WI38 (cell line): ENCODE measurements around the gene CYBA.

Experiments
- H3K4me3 ChIP-seq: 2 replicates; pipeline ENCODE4 v1.5.1; 2011; ENCODE audit warnings: low read depth, mild to moderate bottlenecking, control low read depth, low read length
- TF ChIP-seq, protein P1 (sequence below): IDR thresholded peaks from 2 replicates; pipeline ENCODE4 v1.5.1; 2012; ENCODE audit warnings: low read depth, mild to moderate bottlenecking, control low read depth, low read length

CYBA gene

DNA sequence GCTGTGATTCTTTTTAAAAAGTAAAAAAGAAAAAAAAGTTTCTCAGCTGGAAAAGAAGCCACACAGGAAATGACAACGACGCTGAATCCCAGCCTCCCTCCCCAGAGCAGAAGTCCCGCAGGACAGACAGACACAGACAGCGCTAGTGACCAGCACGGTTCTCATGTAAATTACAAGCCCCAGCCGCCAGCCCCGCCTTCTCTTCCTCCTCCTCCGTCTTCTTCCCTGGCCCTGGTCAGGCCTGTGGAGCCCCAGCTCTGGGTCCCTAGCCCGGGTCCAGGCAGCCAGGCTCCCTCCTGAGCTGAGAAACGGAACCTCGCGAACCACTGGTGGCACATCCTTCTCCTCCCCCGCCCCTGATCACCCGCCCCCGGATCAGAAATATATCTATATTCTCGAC, 19.5 kb downstream of the CYBA start:
- H3K4me3 ChIP-seq: no peak overlapping the region
- TF ChIP-seq, protein P1, sequence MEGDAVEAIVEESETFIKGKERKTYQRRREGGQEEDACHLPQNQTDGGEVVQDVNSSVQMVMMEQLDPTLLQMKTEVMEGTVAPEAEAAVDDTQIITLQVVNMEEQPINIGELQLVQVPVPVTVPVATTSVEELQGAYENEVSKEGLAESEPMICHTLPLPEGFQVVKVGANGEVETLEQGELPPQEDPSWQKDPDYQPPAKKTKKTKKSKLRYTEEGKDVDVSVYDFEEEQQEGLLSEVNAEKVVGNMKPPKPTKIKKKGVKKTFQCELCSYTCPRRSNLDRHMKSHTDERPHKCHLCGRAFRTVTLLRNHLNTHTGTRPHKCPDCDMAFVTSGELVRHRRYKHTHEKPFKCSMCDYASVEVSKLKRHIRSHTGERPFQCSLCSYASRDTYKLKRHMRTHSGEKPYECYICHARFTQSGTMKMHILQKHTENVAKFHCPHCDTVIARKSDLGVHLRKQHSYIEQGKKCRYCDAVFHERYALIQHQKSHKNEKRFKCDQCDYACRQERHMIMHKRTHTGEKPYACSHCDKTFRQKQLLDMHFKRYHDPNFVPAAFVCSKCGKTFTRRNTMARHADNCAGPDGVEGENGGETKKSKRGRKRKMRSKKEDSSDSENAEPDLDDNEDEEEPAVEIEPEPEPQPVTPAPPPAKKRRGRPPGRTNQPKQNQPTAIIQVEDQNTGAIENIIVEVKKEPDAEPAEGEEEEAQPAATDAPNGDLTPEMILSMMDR: no peak

DNA sequence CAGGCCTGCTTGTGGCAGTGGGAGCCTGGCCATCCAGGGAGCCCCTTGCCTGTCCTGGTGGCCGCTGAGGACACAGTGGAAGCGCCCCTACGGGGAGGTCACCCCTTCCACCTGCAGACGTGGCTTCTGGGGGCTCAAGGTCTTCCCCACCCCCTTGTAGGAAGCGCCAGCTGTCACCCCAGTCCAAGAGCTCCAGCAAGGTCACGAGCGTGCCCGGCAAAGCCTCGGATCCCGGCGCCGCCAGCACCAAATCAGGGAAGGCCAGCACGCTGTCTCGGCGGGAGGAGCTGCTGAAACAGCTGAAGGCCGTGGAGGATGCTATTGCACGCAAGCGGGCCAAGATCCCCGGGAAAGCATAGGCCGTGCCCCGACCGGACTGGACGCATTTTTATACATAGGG, 19.9 kb downstream of the CYBA start:
- no peak overlapping the region for H3K4me3 ChIP-seq
- TF ChIP-seq, protein P1: no peak

DNA sequence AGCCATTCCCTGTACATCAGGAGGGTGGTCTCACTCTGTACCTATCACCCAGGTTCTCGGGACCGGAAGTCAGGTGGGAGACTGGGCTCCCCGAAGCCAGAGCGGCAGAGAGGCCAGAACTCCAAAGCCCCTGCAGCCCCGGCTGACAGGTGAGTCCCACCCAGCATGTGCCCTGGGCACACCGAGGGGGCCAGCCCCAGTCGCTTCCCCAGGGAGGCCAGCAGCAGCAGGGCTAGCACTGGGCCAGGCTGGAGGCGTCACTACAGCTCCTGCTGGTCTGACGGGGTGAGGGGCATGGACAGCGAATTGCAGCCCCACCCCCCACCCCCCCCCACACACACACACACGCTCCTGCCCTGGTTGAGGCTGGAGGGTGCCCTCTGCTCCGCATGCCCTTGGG, 20.4 kb downstream of the CYBA start:
- H3K4me3 ChIP-seq: no peak overlapping the region
- TF ChIP-seq, protein P1: no peak

DNA sequence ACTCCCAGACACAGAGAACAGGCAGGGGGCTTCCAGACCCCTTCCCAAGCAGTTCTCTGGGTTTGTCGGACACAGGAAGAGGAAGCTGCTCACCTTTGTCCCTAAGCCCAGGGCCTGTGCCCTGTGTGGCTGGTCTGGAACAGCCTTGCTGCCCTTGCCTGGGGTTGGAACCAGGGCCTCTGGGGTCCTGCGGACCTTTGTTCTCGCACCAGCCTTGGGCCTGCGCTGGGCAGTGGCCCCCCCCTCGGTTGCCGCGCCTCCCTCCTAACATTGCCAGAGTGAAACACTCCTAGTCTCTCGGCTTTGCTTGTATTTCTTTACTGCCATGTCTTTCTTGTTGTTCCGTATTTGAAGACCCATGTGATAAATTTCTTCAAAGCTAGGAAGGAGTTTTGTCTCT, 21.0 kb downstream of the CYBA start:
- H3K4me3 ChIP-seq: no peak overlapping the region
- TF ChIP-seq, protein P1: no peak

DNA sequence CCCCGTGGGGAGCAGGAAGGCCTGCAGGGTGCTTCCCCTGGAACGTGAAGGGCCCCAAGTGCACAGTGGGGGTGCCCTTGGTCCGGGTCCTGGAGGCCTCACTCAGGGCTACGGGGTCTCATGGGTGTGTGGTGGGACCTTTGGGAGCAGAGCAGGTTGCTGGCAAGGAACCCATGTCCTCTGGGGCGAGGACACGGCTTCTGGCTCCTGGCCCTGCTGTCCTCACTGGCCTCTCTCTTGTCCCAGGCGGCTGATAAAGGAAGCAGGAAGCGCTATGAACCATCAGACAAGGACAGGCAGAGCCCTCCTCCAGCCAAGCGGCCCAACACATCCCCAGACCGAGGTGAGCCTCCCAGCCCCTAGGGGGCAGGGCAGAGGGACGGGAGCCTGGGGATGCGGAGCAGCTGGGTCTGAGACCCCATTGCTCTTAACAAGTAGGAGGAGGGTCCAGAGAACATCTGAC, 22.3 kb downstream of the CYBA start:
- H3K4me3 ChIP-seq: no peak overlapping the region
- TF ChIP-seq, protein P1: peak; percentile 28; the same call in 1 of the 2 replicates

DNA sequence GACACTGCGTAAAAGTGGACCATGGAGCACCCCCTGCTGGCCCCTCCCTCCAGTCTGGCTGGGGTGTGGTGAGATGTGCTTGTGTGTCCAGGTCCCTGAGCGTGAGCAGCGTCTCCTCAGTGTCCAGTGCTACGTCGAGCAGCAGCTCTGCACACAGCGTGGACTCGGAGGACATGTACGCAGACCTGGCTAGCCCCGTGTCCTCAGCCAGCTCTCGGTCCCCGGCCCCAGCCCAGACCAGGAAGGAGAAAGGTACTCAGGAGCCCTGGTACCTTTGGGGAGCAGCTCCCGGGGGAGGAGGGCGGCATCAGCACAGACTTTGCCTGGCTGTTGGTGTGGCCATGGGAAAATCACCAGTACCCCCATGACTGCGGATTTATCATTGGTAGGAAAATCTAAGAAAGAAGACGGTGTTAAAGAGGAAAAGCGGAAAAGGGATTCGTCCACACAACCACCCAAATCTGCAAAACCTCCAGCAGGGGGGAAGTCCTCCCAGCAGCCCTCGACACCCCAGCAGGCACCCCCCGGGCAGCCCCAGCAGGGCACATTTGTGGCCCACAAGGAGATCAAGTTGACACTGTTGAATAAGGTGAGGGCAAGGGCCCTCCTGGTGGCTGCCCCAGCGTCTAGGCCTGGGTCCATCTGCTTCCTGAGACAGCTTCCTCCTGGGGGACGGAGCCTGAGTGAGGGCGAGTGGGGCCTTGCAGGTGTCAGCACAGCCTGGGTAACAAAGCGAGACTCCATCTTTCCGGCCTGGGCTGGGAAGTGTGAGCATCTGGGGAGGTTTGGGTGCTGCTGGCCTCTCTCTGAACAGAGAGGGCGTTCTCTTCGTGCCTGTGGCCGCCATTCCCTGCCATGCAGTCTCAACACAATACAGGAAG, 23.1 kb downstream of the CYBA start:
- TF ChIP-seq, protein P1: no peak
- no peak overlapping the region for H3K4me3 ChIP-seq

DNA sequence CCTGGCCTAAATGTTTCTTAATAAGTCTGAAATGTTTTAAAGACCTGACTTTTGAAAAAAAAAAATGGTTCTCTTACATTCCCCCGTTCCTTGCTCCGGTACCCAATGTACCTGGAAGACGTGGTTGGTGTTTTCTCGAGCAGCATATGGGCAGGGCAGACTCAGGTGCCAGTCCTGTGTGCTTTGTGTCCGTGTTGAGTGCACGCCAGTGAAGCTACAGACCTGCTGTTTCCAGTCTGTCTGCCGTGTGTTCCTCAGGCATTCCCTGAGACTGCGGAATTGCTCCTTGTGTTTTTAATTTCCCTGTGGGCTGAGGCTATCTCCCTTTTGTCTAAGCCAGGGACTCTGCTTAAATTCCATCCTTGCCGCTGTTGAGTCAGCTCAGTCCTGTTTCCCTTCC, 24.2 kb downstream of the CYBA start:
- no peak overlapping the region for H3K4me3 ChIP-seq
- TF ChIP-seq, protein P1: no peak
